Globus pallidus (tissue), 1 donor: ENCODE measurements around the gene PARD6G.
"Not testable (repeated sequence)": the region's sequence is repeated elsewhere in the genome, so short reads cannot be mapped to it uniquely, and the experiment has no call there.

Source experiments
- DNase-seq: peaks from one replicate; pipeline ENCODE4 v3.0.0-alpha.2; 2015; ENCODE audit warnings: low spot score

The PARD6G gene

GRCh38 chr18:80241919-80242777, 5.2 kb downstream of the PARD6G start:
- no peak for DNase-seq

- DNase-seq: no peak
Measured at GRCh38 chr18:80239830-80240229, 7.5 kb downstream of the PARD6G start.

- no peak for DNase-seq
Measured at GRCh38 chr18:80238651-80239260, 8.6 kb downstream of the PARD6G start.

- DNase-seq: not testable (repeated sequence)
Measured at GRCh38 chr18:80237519-80237918, 9.8 kb downstream of the PARD6G start.

- DNase-seq: no peak
Measured at GRCh38 chr18:80234398-80234797, 12.9 kb downstream of the PARD6G start.

GRCh38 chr18:80233899-80234298, 13.4 kb downstream of the PARD6G start:
- DNase-seq: no peak

- DNase-seq: no peak
Measured at GRCh38 chr18:80233201-80233835, 14.0 kb downstream of the PARD6G start.

- no peak for DNase-seq
Measured at GRCh38 chr18:80232710-80233109, 14.6 kb downstream of the PARD6G start.

- DNase-seq: no peak
Measured at GRCh38 chr18:80232030-80232429, 15.3 kb downstream of the PARD6G start.

GRCh38 chr18:80231616-80232015, 15.7 kb downstream of the PARD6G start:
- DNase-seq: no peak

GRCh38 chr18:80231151-80231550, 16.2 kb downstream of the PARD6G start:
- no peak for DNase-seq

- DNase-seq: no peak
Measured at GRCh38 chr18:80229766-80230745, 17.3 kb downstream of the PARD6G start.

- DNase-seq: no peak
Measured at GRCh38 chr18:80229363-80229762, 18.0 kb downstream of the PARD6G start.

GRCh38 chr18:80228051-80228848, 19.1 kb downstream of the PARD6G start:
- DNase-seq: no peak

- DNase-seq: no peak
Measured at GRCh38 chr18:80227472-80227871, 19.8 kb downstream of the PARD6G start.

GRCh38 chr18:80225685-80226084, 21.6 kb downstream of the PARD6G start:
- no peak for DNase-seq

GRCh38 chr18:80223581-80224148, 23.6 kb downstream of the PARD6G start:
- no peak for DNase-seq

GRCh38 chr18:80219488-80219887, 27.8 kb downstream of the PARD6G start:
- not testable (repeated sequence) for DNase-seq

- DNase-seq: no peak
Measured at GRCh38 chr18:80218341-80219227, 28.7 kb downstream of the PARD6G start.

- no peak for DNase-seq
Measured at GRCh38 chr18:80213182-80213581, 34.1 kb downstream of the PARD6G start.
